KBM-7 (cell line): ENCODE results near the gene BPGM.

Experiments used
- DNase-seq: peaks from one replicate; pipeline ENCODE4 v3.0.0-alpha.2; 2015
- in situ Hi-C: fragments of 300-500 bp; cut with MboI; formaldehyde crosslinking; loops from 2 replicates; pipeline ENCODE4 v1.14.3; 2020; ENCODE audit warnings: low sequenced_read_pairs, low pct_unique_long_range_greater_than_20kb, mixed read lengths

Gene BPGM

GRCh38 chr7:134708692-134709091, 62.0 kb downstream of the BPGM start:
- in situ Hi-C loops = no loop called here
- no peak for DNase-seq

GRCh38 chr7:134709197-134709596, 62.5 kb downstream of the BPGM start:
- no peak for DNase-seq

GRCh38 chr7:134710511-134710853, 63.8 kb downstream of the BPGM start:
- in situ Hi-C loops = no loop called here
- DNase-seq = no peak

More at GRCh38 chr7:134709197-134709596, 62.5 kb downstream of the BPGM start:
- in situ Hi-C loops = no loop called here

- in situ Hi-C loops = no loop called here
- DNase-seq = no peak
These were observed 64.4 kb downstream of the BPGM start for GRCh38 chr7:134710854-134711624.

GRCh38 chr7:134712196-134712595, 65.5 kb downstream of the BPGM start:
- no peak for DNase-seq
- in situ Hi-C loops = no loop called here

- in situ Hi-C loops = no loop called here
- DNase-seq = no peak
These were observed 68.0 kb downstream of the BPGM start for GRCh38 chr7:134714470-134715205.

- no peak for DNase-seq
These were observed 71.7 kb downstream of the BPGM start for GRCh38 chr7:134718211-134718875.

GRCh38 chr7:134720091-134720935, 73.7 kb downstream of the BPGM start:
- in situ Hi-C loops = no loop called here

More at GRCh38 chr7:134718211-134718875, 71.7 kb downstream of the BPGM start:
- in situ Hi-C loops = no loop called here

GRCh38 chr7:134721171-134721570, 74.5 kb downstream of the BPGM start:
- no peak for DNase-seq
- in situ Hi-C loops = no loop called here

More at GRCh38 chr7:134720091-134720935, 73.7 kb downstream of the BPGM start:
- no peak for DNase-seq

GRCh38 chr7:134722786-134723322, 76.2 kb downstream of the BPGM start:
- no peak for DNase-seq

GRCh38 chr7:134723892-134724291, 77.2 kb downstream of the BPGM start:
- no peak for DNase-seq
- in situ Hi-C loops = no loop called here

More at GRCh38 chr7:134722786-134723322, 76.2 kb downstream of the BPGM start:
- in situ Hi-C loops = no loop called here

- in situ Hi-C loops = no loop called here
- DNase-seq = peak; percentile 47
These were observed 78.0 kb downstream of the BPGM start for GRCh38 chr7:134724606-134725005.

- DNase-seq = no peak
- in situ Hi-C loops = no loop called here
These were observed 79.9 kb downstream of the BPGM start for GRCh38 chr7:134726581-134726980.

- no peak for DNase-seq
- in situ Hi-C loops = no loop called here
These were observed 81.1 kb downstream of the BPGM start for GRCh38 chr7:134727711-134728110.
